Stimulated activated CD4-positive, alpha-beta T cell treated with anti-CD3 and anti-CD28 coated beads, Interleukin-1b, Interleukin-23, amount 100 ng/mL, for 1 hour (primary cell): Measurements from ENCODE around the gene CNTNAP1.
A peak's percentile ranks its signal among the peaks of the same experiment; 100 is the strongest.
"Not testable (repeated sequence)": the region's sequence is repeated elsewhere in the genome, so short reads cannot be mapped to it uniquely, and the experiment has no call there.

Experiments
- DNase-seq, 2 donors: peaks; one replicate each; pipeline ENCODE4 v3.0.0-alpha.2; 2020; ENCODE audit warnings: low read depth in 2 of 2

CNTNAP1 gene

DNA sequence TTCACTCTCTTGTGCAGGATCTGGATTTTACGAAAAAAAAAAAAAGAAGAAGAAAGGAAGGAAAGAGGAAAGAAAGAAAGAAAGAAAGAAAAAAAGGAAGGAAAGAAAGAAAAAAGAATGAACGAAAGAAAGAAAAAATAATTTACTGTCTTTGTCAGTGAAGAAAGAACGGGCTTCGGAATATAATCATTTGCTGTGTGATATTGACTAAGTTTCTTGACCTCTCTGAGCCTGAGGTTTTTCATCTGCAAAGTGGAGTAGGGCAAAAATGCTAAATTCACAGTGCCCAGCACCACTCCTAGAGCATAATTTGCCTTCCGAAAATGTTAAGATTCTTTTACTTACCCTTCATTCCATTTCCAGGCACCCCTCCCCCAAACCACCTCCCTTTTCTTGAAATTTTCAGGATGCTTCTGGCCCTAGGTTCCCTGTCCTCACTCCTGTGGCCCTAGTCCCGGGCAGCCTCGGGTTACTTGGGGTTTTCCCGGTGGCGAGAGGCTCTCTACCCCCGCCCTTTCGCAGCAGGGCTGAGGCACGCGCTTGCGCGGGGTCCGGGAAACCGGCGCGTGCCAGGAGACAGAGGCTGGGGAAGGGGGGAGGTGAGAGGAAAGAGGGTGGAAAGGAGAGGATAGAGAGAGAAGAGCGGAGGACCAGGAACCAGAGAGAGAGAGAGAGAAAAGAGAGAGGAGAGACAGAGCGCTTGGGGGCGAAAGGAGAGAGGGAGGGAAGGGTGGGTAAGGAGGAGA lies at the start of gene CNTNAP1:
Gene CNTNAP1, plus strand, starts transcription at position 556 of the 746 bp plus-strand sequence. CDS start 299 bp downstream, outside the sequence.
- DNase-seq = no peak

DNA sequence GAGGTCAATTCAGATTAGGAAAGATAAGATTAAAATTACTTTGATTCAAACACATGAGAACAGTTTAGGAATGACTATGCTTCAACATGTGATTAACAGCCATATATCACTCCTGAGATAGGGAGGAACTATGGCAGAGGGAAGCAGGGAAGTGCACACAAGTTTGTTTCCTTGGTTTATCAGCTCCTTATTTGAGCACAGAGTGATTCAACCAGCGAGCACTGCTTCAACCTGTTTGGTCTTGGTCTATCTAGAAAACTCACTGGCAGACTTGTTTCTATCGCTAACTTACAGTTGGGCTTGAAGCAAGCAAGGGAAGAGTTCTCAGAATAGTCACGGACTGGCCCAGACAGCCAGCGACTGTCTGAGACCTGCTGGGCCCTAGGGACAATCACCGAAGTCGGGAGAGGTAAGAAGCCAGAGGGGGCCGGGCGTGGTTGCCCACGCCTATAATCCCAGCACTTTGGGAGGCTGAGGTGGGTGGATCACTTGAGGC lies 49.3 kb upstream of the CNTNAP1 start:
- no peak for DNase-seq

DNA sequence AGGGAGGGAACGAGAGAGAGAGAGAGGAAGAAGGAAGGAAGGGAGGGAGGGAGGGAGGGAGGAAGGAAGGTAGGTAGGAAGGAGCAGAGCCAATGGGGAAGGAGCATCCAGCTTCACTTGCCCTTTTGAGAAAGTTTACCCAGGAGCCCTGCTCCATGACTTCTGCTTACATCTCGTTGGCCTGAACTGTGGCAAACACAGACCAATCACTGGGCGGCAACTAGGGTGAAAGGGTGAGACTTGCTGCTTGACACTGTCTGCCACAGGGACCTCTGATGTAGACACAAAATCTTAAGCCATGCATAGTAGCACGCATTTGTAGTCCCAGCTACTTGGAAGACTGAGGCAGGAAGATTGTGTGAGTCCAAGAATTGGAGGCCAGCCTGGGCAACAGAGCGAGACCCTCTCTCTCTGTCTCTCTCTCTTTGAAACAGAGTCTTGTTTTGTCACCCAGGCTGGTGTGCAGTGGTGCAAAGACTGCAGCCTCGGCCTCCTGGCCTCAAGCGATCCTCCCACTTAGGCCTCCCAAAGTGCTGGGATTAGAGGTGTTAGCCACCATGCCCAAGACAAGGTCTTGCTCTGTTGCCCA lies 42.7 kb upstream of the CNTNAP1 start:
- no peak for DNase-seq

DNA sequence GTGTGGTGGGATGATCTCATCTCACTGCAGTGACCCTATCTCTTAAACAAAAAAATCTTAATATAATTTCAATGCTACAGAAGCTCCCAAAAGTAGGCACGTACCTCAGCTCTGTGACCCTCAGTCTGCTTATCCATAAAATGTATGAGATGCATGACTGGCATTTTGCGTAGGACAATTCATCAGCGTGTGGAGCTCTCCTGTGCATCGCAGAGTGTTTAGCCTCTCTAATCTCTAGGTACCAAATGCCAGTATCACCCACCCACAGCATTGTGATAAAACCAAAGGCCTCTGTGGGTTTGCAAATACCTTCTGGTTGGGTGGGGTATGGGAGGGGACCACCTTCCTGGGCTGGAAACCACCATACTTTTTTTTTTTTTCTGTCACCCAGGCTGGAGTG lies 42.2 kb upstream of the CNTNAP1 start:
- no peak for DNase-seq

DNA sequence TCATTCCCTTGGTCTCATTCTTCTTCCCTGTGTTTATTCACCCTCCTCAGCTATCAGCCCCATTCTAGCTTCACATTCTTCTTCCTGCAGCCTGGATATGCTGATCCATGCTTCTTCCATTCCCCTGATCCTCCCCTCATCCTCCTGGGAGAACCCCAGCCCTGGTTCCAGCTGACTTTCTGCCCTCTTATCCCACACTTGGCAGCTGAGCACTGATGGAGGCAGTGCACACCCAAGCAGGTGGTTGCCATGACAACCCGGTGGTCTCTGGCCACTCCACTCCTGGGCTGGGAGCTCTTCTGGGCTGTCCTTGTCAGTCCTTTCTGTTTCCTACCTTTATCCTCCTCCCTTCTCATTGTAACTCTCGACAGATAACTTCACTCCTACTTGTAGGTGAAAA lies 40.0 kb upstream of the CNTNAP1 start:
- no peak for DNase-seq

DNA sequence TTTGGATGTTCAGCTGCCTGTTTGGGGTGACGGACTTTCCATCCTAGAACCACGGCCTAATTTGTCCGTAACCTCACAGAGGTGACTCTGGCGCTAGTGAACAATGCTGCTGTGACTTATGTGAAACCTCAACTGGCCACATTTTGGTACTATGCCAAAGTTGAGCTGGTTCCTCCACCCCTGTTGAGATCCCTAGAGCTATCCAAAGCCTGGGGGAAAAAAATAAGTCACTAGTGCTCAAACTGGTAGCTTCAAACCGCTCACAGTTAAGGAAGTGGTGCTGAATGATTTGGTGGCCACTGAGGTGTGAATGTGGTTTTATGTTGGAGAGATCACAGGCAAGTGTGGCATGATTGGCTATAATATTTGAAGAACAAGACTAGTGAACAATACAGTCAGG lies 34.6 kb upstream of the CNTNAP1 start:
- no peak for DNase-seq

DNA sequence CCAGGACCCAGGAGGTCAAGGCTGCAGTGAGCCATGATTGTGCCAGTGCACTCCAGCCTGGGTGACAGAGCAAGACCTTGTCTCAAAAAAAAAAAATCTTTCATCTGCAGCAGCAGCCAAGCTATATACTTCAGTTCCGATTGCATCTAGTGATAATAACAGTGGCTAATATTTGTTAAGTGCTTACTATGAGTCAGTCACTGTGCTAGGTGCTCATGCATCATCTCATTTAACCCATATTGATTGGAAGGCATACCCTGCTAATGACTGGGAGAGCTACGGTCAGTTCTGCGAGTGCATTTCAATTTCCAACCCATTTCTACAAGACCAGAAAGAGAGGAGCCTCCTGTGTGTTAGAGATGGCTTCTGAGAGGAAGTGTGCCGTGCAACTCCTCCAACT lies 30.9 kb upstream of the CNTNAP1 start:
- DNase-seq = no peak

DNA sequence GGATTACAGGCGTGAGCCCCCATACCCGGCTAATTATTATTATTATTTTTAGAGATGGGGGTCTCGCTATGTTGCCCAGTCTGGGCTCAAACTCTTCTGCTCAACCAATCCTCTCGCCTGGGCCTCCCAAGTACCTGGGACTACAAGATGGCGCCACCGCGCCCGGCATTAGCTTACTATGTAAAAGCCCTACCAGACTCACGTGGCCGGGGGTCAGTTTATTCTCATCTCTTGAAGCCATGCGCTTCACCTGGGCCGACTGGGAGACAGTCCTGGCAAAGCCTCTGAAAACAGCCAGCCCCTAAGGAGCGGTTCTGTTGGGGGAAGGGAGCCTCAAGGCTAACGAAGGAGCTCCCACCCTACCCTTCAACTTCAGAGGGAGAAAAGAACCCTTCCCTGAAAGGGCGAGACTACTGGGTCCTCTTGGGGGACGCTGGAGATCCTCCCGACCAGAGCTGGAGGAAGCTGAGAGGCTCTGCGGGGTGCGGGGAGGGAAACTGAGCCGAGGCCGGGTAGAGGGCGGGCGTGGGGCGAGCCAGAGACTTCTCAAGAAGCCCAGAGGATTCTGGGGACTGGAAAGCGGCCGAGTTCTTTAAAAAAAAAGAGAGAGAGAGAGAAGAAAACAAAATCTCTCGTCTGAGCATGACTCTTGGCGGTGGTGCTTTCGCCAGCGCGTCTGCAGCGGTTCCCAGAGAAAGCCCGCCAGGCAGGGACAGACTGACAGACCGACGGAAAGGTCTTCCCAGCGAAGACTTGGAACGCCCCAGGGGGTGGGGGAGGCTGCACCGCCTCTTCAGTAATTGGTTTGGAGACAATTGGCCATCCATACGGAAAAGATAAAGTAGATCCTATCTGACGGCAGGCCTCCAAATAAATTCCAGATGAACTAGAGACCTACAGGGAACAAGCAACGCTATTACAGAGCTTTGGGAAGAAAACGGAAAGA lies 28.9 kb upstream of the CNTNAP1 start:
- DNase-seq = no peak

DNA sequence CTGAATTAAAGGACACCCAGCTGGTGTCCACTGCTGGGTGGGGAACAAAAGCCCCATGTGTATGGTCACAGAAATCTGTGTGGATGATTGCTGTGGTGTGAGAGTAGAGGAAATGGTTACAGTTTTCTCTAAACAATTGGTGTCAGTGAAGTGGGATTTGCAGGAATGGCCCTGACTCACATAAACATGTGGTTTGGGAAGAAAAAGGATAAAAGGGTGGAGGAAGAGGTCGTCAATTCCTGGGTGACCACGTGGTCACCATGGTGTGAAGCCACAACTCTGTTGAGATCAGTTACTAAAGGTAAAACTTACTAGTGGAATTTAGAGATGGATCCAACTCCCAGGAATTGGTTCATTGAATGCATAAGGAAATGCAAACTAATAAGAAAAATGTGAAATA lies 26.8 kb upstream of the CNTNAP1 start:
- no peak for DNase-seq

DNA sequence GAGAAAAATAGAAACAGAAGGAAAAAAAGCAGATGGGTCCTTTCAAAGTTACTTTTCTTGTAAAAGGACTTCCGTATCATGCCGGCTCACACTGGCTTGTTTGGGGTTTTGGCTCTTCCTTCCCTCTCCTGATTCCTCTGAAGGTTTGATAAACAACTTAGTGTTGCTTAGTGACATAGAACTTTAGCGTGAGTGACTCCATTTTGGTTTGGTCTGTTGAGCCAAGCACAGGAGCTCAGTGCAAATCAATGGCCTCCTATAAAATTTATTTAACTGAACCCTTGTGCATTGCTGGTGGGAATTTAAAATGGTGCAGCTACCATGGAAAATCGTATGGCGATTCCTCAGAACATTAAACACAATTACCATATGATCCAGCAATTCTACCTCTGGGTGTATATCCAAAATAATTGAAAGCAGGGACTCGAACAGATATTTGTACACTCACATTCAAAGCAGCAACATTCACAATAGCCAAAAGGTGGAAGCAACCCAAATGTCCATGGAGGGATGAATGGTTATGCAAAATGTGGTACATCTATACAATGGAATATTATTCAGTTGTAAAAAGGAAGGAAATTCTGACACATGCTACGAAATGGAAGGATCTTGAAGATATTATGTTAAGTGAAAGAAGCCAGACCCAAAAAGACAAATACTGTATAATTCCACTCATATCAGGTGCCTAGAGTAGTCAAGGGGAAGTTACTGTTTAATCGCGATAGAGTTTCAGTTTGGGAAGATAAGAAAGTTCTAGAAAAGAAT lies 24.3 kb upstream of the CNTNAP1 start:
- no peak for DNase-seq

DNA sequence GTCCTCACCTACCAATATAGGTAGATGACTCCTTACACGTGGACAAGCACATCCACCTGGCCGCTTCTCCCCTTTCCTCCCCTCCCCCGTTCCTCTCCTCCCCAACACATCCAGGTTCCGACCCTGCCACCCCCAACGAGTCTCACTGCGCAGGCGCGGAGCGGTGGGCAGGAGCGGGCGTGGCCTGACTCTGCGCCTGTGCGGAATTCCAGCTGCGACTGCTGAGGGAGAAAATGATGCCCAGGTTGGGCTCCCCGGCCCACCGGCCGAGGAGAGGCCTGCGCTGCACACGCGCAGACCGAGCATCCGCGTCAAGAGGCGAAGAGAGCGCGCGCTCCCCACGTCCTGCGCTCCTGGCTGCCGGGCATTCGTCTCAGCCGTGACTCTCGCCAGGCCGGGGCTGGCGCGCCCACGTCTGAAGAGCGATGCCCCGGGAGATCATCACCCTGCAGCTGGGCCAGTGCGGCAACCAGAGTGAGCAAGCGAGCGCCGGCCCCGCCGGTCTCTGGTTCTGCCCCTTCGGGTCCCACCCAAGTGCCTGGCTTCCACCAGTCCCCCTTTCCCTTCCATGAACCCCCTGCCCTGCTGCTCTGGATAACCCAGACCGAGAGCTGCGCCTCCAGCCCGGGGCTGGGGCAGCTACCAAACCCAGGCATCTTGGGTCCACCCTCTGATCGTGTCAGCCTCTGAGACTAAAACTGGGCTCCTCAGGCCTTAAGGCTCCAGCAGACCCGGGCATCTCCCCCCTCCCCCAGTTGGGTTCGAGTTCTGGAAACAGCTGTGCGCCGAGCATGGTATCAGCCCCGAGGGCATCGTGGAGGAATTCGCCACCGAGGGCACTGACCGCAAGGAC lies 23.0 kb upstream of the CNTNAP1 start, which contains the start of gene TUBG2:
Gene TUBG2, plus strand, starts transcription at position 206 of the 853 bp plus-strand sequence. Its CDS starts 220 bp downstream, at position 426.
- DNase-seq = peak in 1 of 2 donors; percentile 70

DNA sequence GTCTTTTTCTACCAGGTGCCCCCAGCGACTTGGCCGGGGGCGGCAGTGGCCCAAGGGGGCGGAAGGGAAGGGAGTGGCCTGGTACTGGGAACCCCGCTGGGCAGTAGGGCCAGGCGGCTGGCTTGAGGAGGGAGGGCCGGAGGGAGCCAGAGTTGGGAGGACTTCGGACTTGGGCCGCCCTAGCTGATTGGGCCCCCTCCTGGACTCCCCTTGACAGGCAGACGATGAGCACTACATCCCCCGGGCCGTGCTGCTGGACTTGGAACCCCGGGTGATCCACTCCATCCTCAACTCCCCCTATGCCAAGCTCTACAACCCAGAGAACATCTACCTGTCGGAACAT lies 22.4 kb upstream of the CNTNAP1 start:
- not testable (repeated sequence) for DNase-seq

DNA sequence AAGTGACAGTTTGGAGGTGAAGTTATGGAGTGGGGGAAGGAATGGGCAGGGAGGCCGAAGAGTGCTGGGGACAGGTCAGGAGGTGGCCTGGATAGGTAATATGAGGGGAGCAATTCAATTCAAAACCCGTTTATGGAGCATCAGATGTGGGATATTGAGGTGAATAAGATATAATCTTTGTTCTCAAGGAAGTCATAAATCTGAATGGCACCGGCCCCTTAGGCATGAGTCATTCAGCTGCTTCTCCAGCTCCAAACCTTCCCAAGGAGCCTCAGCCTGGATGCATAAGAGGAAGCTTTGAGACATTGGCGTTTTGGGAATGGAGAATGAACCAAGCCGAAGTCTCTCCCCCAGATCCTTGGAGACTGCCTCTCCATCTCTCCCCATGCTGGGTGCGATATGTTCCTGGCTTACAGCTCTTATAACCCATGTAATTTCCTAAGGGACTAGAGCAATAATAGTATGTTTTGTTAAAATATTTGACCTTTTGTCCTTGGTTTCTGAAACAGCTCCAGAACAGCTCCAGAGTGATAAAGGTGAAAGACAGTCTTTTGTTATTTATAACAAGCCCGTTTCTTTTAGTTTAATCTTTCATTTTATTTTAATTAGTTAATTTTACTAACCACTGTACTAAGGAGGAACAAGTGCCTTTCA lies 21.5 kb upstream of the CNTNAP1 start:
- no peak for DNase-seq

DNA sequence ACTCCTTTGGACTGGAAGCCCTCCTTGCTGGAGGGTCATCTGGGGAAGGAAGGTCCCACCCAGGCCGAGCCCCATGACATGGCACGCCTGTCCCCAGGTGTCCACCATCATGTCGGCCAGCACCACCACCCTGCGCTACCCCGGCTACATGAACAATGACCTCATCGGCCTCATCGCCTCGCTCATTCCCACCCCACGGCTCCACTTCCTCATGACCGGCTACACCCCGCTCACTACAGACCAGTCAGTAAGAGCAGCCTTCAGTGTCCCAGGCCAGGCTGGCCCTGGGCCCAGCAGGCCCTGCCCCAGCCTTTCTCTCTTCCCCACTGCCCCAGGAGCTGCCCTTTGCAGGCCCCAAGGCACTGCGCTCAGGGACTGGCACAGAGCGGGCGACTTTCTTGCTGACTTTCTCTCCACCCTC lies 16.7 kb upstream of the CNTNAP1 start:
- no peak for DNase-seq

DNA sequence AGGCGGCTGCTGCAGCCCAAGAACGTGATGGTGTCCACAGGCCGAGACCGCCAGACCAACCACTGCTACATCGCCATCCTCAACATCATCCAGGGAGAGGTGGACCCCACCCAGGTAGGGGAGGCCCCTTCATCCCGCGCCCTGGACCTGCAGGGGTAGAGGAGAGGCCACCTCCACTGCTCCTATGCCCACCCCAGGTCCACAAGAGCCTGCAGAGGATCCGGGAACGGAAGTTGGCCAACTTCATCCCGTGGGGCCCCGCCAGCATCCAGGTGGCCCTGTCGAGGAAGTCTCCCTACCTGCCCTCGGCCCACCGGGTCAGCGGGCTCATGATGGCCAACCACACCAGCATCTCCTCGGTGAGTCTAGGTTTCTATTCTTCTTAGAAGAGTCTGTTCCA lies 16.2 kb upstream of the CNTNAP1 start:
- DNase-seq = not testable (repeated sequence)

DNA sequence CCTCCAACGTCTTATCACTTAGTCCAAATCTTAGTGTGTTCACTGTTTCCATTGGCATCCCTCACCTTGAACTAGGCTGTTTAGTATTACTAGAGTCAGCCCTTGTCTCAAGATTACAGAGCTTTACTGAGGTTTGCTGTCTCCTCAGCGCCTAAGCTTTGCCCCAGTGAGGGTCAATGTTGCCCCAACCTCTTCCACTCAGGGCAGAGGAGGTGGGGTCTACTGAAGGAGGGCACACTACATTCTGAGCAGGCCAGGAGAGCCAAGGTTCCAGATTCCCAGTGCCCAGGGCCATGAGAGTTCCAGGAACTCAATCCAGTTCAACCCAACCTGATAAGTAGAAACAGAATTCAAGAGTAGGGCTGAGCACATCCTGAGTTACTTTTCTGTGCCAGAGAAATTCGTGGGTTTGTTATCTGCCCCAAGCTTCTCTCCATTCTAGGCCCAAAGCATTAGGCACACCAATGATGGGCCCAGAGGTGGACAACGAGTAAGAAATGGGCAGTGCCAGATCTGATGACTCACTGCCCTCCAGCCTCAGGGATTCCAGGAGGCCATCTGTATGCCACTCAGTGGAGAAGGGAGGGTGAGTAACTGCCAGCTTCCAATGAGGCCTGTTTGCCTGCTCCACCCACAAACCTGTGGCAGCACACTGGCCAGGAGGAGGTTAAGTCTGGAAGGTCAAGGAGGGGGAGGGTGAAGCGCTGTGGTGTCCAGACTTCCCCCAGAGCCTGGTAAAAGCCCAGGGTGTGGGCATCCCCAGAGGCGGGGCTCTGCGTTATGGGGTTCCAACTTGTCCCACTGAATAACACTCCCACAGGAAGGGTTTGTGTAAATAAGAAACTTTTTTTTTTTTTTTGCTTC lies 15.0 kb upstream of the CNTNAP1 start:
- DNase-seq = no peak

DNA sequence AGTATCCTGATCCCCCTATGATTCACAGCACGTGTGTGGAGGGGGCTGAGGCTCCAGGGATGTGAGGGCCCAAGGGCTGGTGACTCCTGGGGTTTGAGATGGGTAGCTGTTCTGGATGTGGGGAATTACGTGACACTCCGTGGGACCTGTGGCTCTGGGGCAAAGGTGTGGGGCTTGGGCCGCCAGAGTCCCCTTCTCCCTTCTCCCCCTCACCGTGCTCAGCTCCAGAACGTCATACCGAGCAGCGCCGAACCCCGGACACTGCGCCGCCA lies 12.7 kb upstream of the CNTNAP1 start:
- DNase-seq = no peak

DNA sequence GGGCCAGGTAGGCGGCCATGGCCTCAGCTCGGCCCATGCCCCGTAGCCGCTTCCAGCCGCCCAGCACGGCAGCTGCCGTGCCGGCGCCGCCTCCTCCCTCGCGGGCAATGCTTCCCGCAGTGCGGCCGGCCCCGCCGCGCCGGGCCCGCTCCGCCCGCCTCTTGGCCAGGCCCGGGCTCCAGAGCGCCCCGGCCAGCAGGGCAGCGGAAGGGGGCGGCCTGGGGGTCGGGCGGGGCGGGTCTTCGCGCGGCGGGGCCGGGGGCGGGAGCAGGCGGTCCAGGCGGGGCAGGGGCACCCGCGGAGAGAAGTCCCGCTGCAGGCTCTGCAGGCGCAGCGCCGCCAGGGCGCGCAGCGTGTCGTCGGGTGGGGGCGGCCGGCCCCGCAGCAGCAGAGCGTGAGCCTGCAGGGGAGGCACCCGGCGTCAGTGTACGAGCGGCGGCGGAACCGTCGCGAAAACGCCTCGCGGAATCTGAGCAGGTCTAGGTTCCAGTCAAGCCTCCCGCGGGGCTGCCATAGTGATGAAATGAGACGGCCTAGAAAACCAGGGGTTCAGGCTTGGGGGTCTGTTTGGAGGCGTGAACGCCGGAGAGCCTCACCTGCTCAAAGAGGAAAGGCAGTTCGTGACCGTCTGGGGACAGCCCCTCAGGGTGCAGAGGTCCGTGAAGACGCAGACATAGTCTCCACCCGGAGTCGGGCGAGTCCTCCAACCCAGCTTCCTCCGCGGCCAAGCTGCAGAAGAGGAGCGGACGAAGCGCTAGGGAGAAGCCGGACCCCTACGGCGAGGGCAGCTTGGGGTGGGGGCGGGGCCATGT lies 12.1 kb upstream of the CNTNAP1 start:
- DNase-seq = no peak
